ENCODE measurements around the gene FIBP. TPM values are rescaled to one million over a fixed set of nuclear protein-coding genes. Genes with fewer than 3 reads are reported as not detected.

FIBP gene
- total RNA-seq, 4 donors from 2014 or later = 39.6 to 79.3 (median 53.0) TPM

DNA sequence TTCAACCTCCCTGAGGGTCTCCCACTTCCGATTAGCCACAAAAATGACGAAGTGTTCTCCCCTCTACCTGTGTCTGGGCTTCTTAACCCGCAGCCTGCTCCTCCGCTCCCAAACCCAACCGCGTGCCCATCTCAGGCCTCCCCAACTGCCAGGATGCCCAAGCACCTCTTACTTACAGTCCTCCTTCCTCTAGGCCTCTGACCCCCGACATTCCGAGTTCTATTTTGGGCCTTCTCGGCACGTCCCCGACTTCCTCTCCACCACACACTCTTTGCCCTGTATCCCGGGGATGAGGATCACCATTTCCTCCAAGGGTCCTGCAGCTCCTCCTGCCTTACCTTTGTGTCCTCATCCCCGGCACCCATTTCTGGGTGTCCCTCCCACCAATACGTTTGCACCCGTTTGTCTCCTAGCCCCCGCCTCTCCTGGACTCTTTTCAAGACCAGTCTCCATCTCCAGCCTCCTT is 28.4 kb downstream of the FIBP start:
- peaks cover 32 to 37% of the 10 kb centered on the region in 2 donors for H3K4me1 ChIP-seq
- ATAC-seq = peak; percentile 4 to 12

DNA sequence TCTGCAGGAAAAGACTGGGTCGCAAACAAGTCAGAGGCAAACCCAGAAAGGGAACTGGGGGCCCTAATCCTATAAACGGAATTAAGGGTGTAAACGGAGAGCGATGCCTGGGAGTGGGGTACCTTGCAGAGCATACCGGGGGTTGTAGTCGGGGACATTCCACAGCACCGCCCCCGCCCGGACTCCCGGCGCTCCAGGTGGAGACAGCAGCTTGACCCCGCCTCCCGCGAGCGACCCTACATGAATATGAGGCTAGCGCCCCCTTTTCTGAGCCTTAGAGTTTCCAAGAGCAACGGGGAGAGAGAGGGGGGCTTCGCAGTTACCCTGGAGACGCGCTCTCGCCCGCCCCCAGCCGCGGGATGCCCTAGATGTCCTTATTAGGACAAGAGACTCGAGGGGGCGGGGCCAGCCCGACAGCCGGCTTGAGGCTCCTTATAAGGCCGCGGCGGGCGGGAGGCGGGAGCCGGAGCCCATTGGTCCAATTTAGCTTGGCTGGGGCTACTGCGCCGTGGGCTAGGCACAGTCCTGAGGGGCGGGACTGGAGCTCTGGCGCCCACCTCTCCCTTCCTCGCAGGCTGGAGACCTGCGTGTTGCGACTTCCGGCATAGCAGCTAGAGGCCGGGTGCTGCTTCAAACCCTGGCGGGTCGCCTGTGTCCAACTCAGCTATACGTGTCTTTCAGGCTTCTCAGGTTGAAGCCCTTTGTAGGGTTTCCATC is 29.0 kb downstream of the FIBP start:
- TF ChIP-seq, protein P1, sequence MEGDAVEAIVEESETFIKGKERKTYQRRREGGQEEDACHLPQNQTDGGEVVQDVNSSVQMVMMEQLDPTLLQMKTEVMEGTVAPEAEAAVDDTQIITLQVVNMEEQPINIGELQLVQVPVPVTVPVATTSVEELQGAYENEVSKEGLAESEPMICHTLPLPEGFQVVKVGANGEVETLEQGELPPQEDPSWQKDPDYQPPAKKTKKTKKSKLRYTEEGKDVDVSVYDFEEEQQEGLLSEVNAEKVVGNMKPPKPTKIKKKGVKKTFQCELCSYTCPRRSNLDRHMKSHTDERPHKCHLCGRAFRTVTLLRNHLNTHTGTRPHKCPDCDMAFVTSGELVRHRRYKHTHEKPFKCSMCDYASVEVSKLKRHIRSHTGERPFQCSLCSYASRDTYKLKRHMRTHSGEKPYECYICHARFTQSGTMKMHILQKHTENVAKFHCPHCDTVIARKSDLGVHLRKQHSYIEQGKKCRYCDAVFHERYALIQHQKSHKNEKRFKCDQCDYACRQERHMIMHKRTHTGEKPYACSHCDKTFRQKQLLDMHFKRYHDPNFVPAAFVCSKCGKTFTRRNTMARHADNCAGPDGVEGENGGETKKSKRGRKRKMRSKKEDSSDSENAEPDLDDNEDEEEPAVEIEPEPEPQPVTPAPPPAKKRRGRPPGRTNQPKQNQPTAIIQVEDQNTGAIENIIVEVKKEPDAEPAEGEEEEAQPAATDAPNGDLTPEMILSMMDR (IDR thresholded peaks at IDR 0.05 in 4 of 5, conservative IDR thresholded peaks at IDR 0.05 in 1 of 5) = no peak
- TF ChIP-seq POLR2A (IDR thresholded peaks at IDR 0.05) = peak; percentile 95 to 97
- H3K4me1 ChIP-seq = peaks cover 32 to 37% of the 10 kb centered on the region in 2 donors
- peaks cover 0 to 46% of the 10 kb centered on the region in 2 donors for H3K36me3 ChIP-seq
- peak overlapping the region; percentile 95 to 99 (median 96) for H3K27ac ChIP-seq
- H3K27me3 ChIP-seq = no peaks in the 10 kb centered on the region
- in situ Hi-C loops (cut with MboI; ENCODE audit: low sequenced_read_pairs in 4 of 4) (no loop called here), intact Hi-C loops (cut with DNase I; ENCODE audit: low total_unique reads) (loop anchor here (1.0 to 5.0 kb wide), 6 partner anchors 29 to 623 kb away; partner anchors contain the start of genes AP5B1, DPP3, FIBP and KAT5)
- DNase-seq (peak; percentile 97 to 99), ATAC-seq (peak; percentile 54 to 55)
- peak overlapping the region; percentile 88 to 98 (median 91) for H3K4me3 ChIP-seq
- no peaks in the 10 kb centered on the region for H3K9me3 ChIP-seq

More for the DNA sequence above, 28.4 kb downstream of the FIBP start:
- intact Hi-C loops (cut with DNase I; ENCODE audit: low total_unique reads) (loop anchor here (1.0 to 5.0 kb wide), 8 partner anchors 13 to 622 kb away; partner anchors contain the start of genes AP5B1, DPP3, FIBP and KAT5), in situ Hi-C loops (cut with MboI; ENCODE audit: low sequenced_read_pairs in 4 of 4) (no loop called here)
- H3K9me3 ChIP-seq = no peaks in the 10 kb centered on the region
- H3K27me3 ChIP-seq = no peaks in the 10 kb centered on the region
- H3K4me3 ChIP-seq = peak overlapping the region; percentile 88 to 98 (median 90)
- peaks cover 0 to 46% of the 10 kb centered on the region in 2 donors for H3K36me3 ChIP-seq
- H3K27ac ChIP-seq = peak overlapping the region; percentile 95 to 99 (median 96)
- TF ChIP-seq, protein P1 (IDR thresholded peaks at IDR 0.05 in 4 of 5, conservative IDR thresholded peaks at IDR 0.05 in 1 of 5) = no peak
- no peak for TF ChIP-seq POLR2A (IDR thresholded peaks at IDR 0.05)
- no peak for DNase-seq

DNA sequence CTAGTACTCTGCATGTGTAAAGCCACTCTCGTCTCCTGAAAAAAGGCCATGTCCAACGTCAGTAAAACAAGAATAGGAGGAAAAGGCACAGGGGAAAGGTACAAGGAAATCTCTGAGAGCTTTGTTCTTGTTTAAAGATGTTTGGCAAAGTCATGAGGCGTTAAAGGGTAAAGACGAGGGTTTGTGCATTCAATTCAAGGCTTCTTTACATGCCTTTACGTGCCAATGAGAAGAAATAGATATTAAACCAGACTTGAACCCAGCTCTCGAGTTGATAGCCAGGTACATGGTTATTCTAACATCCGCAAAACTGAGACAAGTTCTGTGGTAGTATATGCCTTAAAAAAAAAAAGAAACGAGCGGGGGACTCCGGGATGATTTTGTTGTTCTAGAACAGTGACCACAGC is 29.6 kb downstream of the FIBP start:
- Histone ChIP-seq H3K4me3 (peak overlapping the region; percentile 88 to 98 (median 91)), H3K27me3 (no peaks in the 10 kb centered on the region), H3K36me3 (peaks cover 0 to 46% of the 10 kb centered on the region in 2 donors), H3K9me3 (no peaks in the 10 kb centered on the region), H3K27ac (peak overlapping the region; percentile 95 to 99 (median 96)), H3K4me1 (peaks cover 32 to 37% of the 10 kb centered on the region in 2 donors)
- DNase-seq (no peak), ATAC-seq (peak in 1 of 2 donors; percentile 5)
- in situ Hi-C loops (cut with MboI; ENCODE audit: low sequenced_read_pairs in 4 of 4) = no loop called here
- intact Hi-C loops (cut with DNase I; ENCODE audit: low total_unique reads) = loop anchor here (1.0 to 5.0 kb wide), 7 partner anchors 30 to 624 kb away; partner anchors contain the start of genes AP5B1, DPP3, FIBP and KAT5
- no peak for TF ChIP-seq POLR2A (IDR thresholded peaks at IDR 0.05)
- TF ChIP-seq, protein P1 (IDR thresholded peaks at IDR 0.05 in 4 of 5, conservative IDR thresholded peaks at IDR 0.05 in 1 of 5) = no peak

DNA sequence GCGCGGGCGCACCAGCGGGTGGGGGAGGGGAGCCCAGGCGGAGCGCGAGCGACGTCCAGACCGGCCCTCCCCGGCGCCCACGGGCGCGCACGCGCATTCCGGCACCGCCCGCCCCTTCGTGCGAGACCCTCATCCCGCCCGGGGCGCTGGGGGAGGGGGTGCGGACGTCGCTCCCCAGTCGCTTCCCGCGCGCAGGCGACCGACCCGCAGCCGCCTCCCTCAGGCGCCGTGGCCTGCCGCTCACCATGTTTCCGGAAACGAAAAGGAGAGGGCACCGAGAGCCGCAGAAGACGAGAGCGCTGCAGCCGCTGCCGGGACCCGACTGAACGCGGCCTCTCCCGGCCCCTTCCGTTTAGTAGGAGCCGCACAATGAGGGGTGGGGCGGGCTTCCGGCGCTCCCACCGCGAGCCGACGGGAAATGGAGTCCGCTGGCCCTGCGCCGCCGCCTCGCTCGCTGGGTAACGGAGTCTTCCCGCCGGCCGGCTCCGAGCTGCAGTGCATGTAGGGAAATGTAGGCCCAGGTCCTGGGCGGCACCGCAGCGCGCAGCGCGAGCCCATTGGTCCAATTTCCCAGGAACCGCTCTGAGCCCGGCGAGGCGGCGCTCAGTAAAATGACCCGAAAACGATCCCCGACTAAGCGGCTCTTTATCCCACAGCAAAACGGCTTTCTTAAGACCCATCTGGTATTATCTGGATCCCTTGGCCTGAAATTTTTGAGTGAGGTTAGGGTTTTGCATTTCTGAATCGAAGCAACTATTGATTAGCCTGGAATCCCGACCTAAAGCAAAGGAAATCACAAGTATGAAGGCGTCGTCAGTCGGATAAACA is 30.2 kb downstream of the FIBP start, which contains the start of gene CFL1:
Gene CFL1 (minus strand): TSS at position 328 of the 828 bp plus-strand sequence. CDS start 81 bp downstream, at position 247.
- H3K9me3 ChIP-seq = no peaks in the 10 kb centered on the region
- H3K36me3 ChIP-seq = peaks cover 0 to 46% of the 10 kb centered on the region in 2 donors
- DNase-seq = peak; percentile 98
- in situ Hi-C loops (cut with MboI; ENCODE audit: low sequenced_read_pairs in 4 of 4) = no loop called here
- no peaks in the 10 kb centered on the region for H3K27me3 ChIP-seq
- peaks cover 32 to 37% of the 10 kb centered on the region in 2 donors for H3K4me1 ChIP-seq
- intact Hi-C loops (cut with DNase I; ENCODE audit: low total_unique reads) = loop anchor here (1.0 to 5.0 kb wide), 7 partner anchors 61 to 725 kb away; partner anchors contain the start of genes AP5B1, C11orf68, DPP3 and DRAP1
- peak within 1 kb of the TSS; percentile 95 to 99 (median 96) for H3K27ac ChIP-seq
- peak within 1 kb of the TSS; percentile 88 to 98 (median 91) for H3K4me3 ChIP-seq
- peak; percentile 49 to 50 for ATAC-seq
- TF ChIP-seq, protein P1 (IDR thresholded peaks at IDR 0.05 in 4 of 5, conservative IDR thresholded peaks at IDR 0.05 in 1 of 5) = peak in 1 of 5 experiments; percentile 17
- TF ChIP-seq POLR2A (IDR thresholded peaks at IDR 0.05) = peak; percentile 99
